GM23248 (cell line): Measurements from ENCODE around the gene SLC22A12. TPM values are rescaled to one million over a fixed set of nuclear protein-coding genes. Genes with fewer than 3 reads are reported as not detected.
A peak's percentile ranks its signal among the peaks of the same experiment; 100 is the strongest.

ENCODE experiments used
- DNase-seq: peaks from one replicate; pipeline ENCODE4 v3.0.0-alpha.2; 2015
- H2AFZ ChIP-seq: fragments of 200-600 bp; sonication (generic); 2 replicates; pipeline ENCODE4 v1.6.1; 2016; ENCODE audit warnings: antibody characterized with exemption
- H3F3A ChIP-seq: fragments of 200-600 bp; sonication (generic); 2 replicates; pipeline ENCODE4 v1.6.1; 2016; ENCODE audit warnings: mild to moderate bottlenecking, antibody characterized with exemption, mixed run types; ENCODE audit not compliant: insufficient read depth
- H3K27ac ChIP-seq: fragments of 200-600 bp; sonication (generic); 2 replicates; pipeline ENCODE4 v1.5.1; 2016; ENCODE audit warnings: mild to moderate bottlenecking
- H3K27me3 ChIP-seq: fragments of 200-600 bp; sonication (generic); replicated peaks from 2 replicates; pipeline ENCODE4 v1.6.1; 2016; ENCODE audit warnings: mild to moderate bottlenecking; ENCODE audit not compliant: insufficient read depth
- H3K36me3 ChIP-seq: fragments of 200-600 bp; sonication (generic); 2 replicates; pipeline ENCODE4 v1.6.1; 2016; ENCODE audit warnings: low read depth, mild to moderate bottlenecking
- H3K4me1 ChIP-seq: fragments of 200-600 bp; sonication (generic); 2 replicates; pipeline ENCODE4 v1.6.1; 2016; ENCODE audit warnings: mild to moderate bottlenecking; ENCODE audit not compliant: insufficient read depth
- H3K4me2 ChIP-seq: fragments of 200-600 bp; sonication (generic); one replicate; pipeline ENCODE4 v1.6.1; 2016; ENCODE audit warnings: mild to moderate bottlenecking; ENCODE audit not compliant: unreplicated experiment
- H3K4me3 ChIP-seq: fragments of 200-600 bp; sonication (generic); 2 replicates; pipeline ENCODE4 v1.5.1; 2016; ENCODE audit warnings: mild to moderate bottlenecking
- H3K79me2 ChIP-seq: fragments of 200-600 bp; sonication (generic); 2 replicates; pipeline ENCODE4 v1.6.1; 2016; ENCODE audit warnings: mild to moderate bottlenecking; ENCODE audit not compliant: insufficient read depth
- H3K9ac ChIP-seq: fragments of 200-600 bp; sonication (generic); 2 replicates; pipeline ENCODE4 v1.6.1; 2016; ENCODE audit warnings: mild to moderate bottlenecking
- H3K9me2 ChIP-seq: fragments of 200-600 bp; sonication (generic); 2 replicates; pipeline ENCODE4 v1.6.1; 2016; ENCODE audit warnings: mixed run types, mild to moderate bottlenecking, moderate library complexity; ENCODE audit not compliant: insufficient read depth
- H3K9me3 ChIP-seq: fragments of 200-600 bp; sonication (generic); one replicate; pipeline ENCODE4 v1.6.1; 2017; ENCODE audit warnings: low read depth
- H4K20me1 ChIP-seq: fragments of 200-600 bp; sonication (generic); 2 replicates; pipeline ENCODE4 v1.6.0; 2016; ENCODE audit not compliant: insufficient read depth
- EZH2 ChIP-seq: fragments of 200-600 bp; sonication (generic); IDR thresholded peaks from 2 replicates; pipeline ENCODE4 v1.6.1; 2018; ENCODE audit warnings: antibody characterized with exemption, mild to moderate bottlenecking; ENCODE audit not compliant: insufficient read depth, poor library complexity, severe bottlenecking
- EZH2phosphoT487 ChIP-seq: fragments of 200-600 bp; sonication (generic); IDR thresholded peaks from 2 replicates; pipeline ENCODE4 v1.6.1; 2018; ENCODE audit warnings: antibody characterized with exemption, moderate library complexity, mild to moderate bottlenecking, low read depth; ENCODE audit not compliant: insufficient read depth
- WGBS, 2 experiments: methylation state at CpG; one replicate each; pipeline ENCODE4 v1.1.6; 2015 to 2017; ENCODE audit warnings: low lambda C conversion rate in 2 of 2, low coverage in 1 of 2; ENCODE audit errors: missing lambda C conversion rate in 2 of 2; 5-methylcytosine and 5-hydroxymethylcytosine counted together
- in situ Hi-C: fragments of 300-500 bp; cut with MboI; formaldehyde crosslinking; loops from 2 replicates; pipeline ENCODE4 v1.15.0; 2020
- polyA plus RNA-seq: library from polyadenylated mRNA; unstranded; fragments of >200 nt; fragmentation: Nextera tagmentation; extraction: Ambion mirVana; gene quantifications from 2 replicates; pipeline ENCODE4 v1.2.1, GENCODE V29; 2016
- total RNA-seq: library from RNA; depleted of rRNA; stranded (reverse); fragments of >200 nt; shearing (Covaris generic); gene quantifications from 2 replicates; pipeline ENCODE4 v1.2.3, GENCODE V29; 2014

Gene SLC22A12
- total and polyA plus RNA-seq, 2 experiments from 2014 or later = not detected

DNA sequence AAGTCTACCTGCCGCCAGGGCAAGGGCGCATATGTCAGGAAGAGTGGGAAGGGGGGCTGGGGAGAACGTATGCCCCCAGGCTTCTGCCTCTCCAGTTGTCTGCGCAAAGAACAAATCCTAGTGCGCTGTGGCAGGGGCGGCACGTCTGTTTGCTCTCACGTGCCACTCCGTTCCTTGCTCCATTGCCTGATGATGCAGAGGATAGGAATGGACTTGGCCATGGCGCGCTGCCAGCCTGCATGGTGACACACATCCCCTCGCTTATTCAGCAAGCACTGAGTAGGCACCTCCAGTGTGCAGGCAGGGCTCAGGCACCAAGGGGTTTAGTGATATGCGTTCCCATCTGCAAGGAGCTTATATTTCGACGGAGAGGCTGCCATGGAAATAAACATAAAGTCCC lies 45.4 kb upstream of the SLC22A12 start:
- H3K9me2 ChIP-seq = no peaks in the 10 kb centered on the region
- no peak overlapping the region for H3K27ac ChIP-seq
- H3K4me3 ChIP-seq = no peak overlapping the region
- WGBS, 2 experiments = 53 to 54% methylated on average over 15 of the region's 15 CpGs
- no peaks in the 10 kb centered on the region for H3F3A ChIP-seq
- H2AFZ ChIP-seq = no peak overlapping the region
- H3K79me2 ChIP-seq = no peaks in the 10 kb centered on the region
- H3K4me2 ChIP-seq = no peak overlapping the region
- H4K20me1 ChIP-seq = no peaks in the 10 kb centered on the region
- no peaks in the 10 kb centered on the region for H3K9me3 ChIP-seq
- no peaks in the 10 kb centered on the region for H3K36me3 ChIP-seq
- in situ Hi-C loops = no loop called here
- H3K4me1 ChIP-seq = no peaks in the 10 kb centered on the region
- H3K27me3 ChIP-seq = peaks cover 10% of the 10 kb centered on the region; the same call in 1 of the 2 replicates
- no peak overlapping the region for H3K9ac ChIP-seq
- peak; percentile 75 for DNase-seq
- TF ChIP-seq EZH2 = no peak
- TF ChIP-seq EZH2phosphoT487 = no peak

DNA sequence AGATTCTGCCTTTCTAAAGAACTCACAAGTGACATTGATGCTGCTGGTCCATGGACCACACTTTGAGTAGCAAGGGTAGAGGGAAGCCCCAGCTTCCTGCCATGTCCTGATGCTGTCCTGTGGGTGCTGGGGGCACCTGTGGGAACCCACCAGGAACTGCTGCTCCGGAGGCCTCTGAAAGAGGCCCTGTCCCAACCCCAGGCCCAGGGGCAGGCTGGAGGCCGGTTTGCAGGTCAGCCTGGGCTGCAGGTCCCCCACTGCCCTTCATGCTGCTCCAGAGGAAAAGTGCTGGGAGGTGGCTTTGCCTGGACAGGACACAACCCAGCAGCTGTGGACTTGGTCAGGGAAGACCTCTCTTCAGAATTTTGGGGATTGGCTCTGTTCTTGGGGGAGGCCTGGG lies 44.8 kb upstream of the SLC22A12 start:
- H3K9ac ChIP-seq = no peak overlapping the region
- H4K20me1 ChIP-seq = no peaks in the 10 kb centered on the region
- no peaks in the 10 kb centered on the region for H3F3A ChIP-seq
- no peak overlapping the region for H3K4me3 ChIP-seq
- WGBS, 2 experiments = 74 to 80% methylated on average over 2 of the region's 2 CpGs
- no peaks in the 10 kb centered on the region for H3K36me3 ChIP-seq
- no peaks in the 10 kb centered on the region for H3K9me2 ChIP-seq
- no peak overlapping the region for H3K4me2 ChIP-seq
- H3K9me3 ChIP-seq = no peaks in the 10 kb centered on the region
- H3K79me2 ChIP-seq = no peaks in the 10 kb centered on the region
- no peak overlapping the region for H2AFZ ChIP-seq
- no peak for DNase-seq
- no peak for TF ChIP-seq EZH2
- no peak for TF ChIP-seq EZH2phosphoT487
- in situ Hi-C loops = no loop called here
- H3K27me3 ChIP-seq = 0 out of 2 replicates have a peak, but pooled peaks cover 6% of the 10 kb centered on the region
- H3K4me1 ChIP-seq = no peaks in the 10 kb centered on the region
- H3K27ac ChIP-seq = no peak overlapping the region

DNA sequence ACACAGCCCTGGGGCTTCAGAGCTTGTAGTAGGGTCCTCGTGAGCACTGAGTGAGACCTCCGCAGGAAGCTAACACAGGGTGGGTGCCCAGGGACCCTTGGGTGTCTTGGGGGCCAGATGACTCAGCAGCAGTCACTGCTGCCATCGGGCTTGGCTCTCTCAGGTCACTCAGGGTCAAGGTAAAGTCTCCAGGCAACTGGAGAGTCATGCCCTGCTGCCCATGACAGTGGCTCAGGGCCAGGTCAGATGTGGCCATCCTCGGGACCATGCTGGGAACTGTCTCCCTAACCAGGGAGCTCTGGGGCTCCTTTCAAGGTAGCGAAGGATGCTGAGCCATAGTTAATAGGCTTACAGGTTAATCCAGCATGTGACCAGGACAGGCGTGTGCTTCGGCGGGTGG lies 44.4 kb upstream of the SLC22A12 start:
- 72 to 75% methylated on average over 8 of the region's 8 CpGs for WGBS, 2 experiments
- H2AFZ ChIP-seq = no peak overlapping the region
- H3K36me3 ChIP-seq = no peaks in the 10 kb centered on the region
- H3K79me2 ChIP-seq = no peaks in the 10 kb centered on the region
- TF ChIP-seq EZH2phosphoT487 (no peak), EZH2 (no peak)
- peaks cover 6% of the 10 kb centered on the region; the same call in 1 of the 2 replicates for H3K27me3 ChIP-seq
- H4K20me1 ChIP-seq = no peaks in the 10 kb centered on the region
- no peak overlapping the region for H3K4me3 ChIP-seq
- H3K9me2 ChIP-seq = no peaks in the 10 kb centered on the region
- no peak for DNase-seq
- H3K4me2 ChIP-seq = no peak overlapping the region
- H3F3A ChIP-seq = no peaks in the 10 kb centered on the region
- no peak overlapping the region for H3K9ac ChIP-seq
- H3K27ac ChIP-seq = no peak overlapping the region
- H3K9me3 ChIP-seq = no peaks in the 10 kb centered on the region
- H3K4me1 ChIP-seq = no peaks in the 10 kb centered on the region
- in situ Hi-C loops = no loop called here

DNA sequence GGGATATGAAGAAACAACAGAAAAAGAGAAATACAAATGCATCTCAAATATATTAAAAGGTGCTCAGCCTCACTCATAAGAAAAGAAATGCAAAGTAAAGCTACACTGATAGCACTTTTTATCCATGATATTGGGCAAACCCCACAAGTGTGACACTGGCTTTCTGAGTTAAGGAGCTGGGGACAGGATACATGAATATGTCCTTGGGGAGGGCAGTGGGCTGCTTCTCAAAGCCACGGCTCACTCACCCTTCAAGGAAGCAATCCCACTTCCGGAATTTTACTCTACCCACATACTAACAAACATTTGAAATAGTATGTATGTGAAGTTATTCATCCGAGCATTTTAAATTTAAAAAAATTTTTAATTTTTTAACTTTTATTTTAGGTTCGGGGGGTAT lies 41.1 kb upstream of the SLC22A12 start:
- Histone ChIP-seq H3K4me3 (no peak overlapping the region), H3K9me3 (no peaks in the 10 kb centered on the region), H3K27me3 (peaks cover 10% of the 10 kb centered on the region), H3K36me3 (no peaks in the 10 kb centered on the region), H4K20me1 (no peaks in the 10 kb centered on the region), H3K9me2 (no peaks in the 10 kb centered on the region), H3K9ac (no peak overlapping the region), H2AFZ (no peak overlapping the region), H3K4me1 (peaks cover 14% of the 10 kb centered on the region), H3F3A (no peaks in the 10 kb centered on the region), H3K4me2 (no peak overlapping the region), H3K27ac (no peak overlapping the region), H3K79me2 (no peaks in the 10 kb centered on the region)
- 40% methylated on average over 4 of the region's 4 CpGs for WGBS, 2 experiments
- TF ChIP-seq EZH2 = no peak
- no peak for TF ChIP-seq EZH2phosphoT487
- DNase-seq = no peak
- in situ Hi-C loops = no loop called here
